ENCODE results near the gene SP4. TPM values are rescaled to one million over a fixed set of nuclear protein-coding genes. Genes with fewer than 3 reads are reported as not detected.
"Not testable (repeated sequence)": the region's sequence is repeated elsewhere in the genome, so short reads cannot be mapped to it uniquely, and the experiment has no call there.

The SP4 gene
- polyA plus RNA-seq, 3 donors = 12.4 to 13.4 (median 13.1) TPM

GRCh38 chr7:21508538-21508937 is 80.7 kb downstream of the SP4 start:
- no peak for DNase-seq

DNA sequence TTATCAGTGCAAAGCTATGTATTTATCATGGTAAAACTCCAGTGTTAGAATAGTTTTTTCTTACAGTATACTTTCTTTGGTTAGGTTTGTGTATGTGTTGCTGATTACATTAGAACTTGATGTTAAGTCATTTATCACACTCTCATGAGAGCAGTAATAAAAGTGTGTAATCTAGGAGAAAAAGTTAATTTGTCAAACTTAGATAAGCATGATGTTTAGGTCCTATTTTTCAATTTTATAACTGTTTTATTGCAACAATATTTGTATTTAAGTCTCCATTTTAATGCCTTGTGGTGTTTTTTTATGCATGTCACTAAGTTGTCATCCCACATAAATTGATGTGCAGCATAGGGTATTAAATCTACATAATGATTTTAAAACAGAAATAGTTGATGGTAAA is 86.2 kb downstream of the SP4 start:
- peak; percentile 22 for DNase-seq

- DNase-seq = no peak
These were observed 96.8 kb downstream of the SP4 start for GRCh38 chr7:21524680-21525079.

DNA sequence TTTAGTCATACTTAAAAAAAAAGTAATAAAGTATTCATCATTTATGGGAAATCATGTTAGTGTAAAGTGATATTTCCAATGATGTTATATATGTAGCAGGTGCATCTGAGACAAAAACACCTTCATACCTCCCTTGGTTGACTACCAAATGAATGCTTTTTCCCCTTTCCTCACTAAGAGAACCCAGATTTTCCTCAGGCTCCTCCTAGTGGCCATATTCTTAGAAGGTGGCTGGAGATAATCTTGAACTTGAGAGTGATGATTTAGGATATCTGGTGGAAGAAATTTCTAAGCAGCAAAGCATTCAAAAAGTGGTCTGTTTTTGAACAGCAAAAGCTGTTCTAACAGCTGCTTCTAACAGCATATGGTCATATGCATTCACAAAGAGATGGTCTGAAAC is 98.1 kb downstream of the SP4 start:
- DNase-seq = no peak

DNA sequence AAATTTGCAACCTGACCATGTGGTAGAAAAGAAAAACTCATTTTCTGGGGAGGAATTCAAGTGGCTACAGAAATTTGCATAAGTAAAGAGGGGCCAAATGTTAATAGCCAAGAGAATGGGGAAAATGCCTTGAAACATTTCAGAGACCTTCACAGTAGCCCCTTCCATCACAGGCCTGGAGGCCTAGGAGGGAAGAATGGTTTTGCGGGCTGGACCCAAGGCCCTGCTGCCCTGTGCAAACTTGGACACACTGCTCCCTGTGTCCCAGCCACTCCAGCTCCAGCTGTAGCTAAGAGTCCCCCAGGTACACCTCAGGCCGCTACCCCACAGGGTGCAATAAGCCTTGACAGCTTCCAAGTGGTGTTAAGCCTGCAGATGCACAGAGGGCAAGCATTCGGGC is 98.6 kb downstream of the SP4 start:
- DNase-seq = no peak

DNA sequence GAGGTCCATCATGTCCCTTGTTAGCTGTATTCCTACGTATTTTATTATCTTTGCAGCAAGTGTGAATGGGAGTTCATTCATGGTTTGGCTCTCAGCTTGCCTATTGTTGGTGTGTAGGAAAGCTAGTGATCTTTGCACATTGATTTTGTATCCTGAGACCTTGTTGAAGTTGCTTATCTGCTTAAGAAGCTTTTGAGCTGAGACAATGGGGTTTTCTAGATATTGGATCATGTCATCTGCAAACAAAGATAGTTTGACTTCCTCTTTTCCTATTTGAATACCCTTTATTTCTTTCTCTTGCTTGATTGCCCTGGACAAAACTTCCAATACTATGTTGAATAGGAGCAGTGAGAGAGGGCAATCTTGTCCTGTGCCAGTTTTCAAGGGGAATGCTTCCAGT is 104.6 kb downstream of the SP4 start:
- not testable (repeated sequence) for DNase-seq

GRCh38 chr7:21533646-21534045 is 105.8 kb downstream of the SP4 start:
- not testable (repeated sequence) for DNase-seq

DNA sequence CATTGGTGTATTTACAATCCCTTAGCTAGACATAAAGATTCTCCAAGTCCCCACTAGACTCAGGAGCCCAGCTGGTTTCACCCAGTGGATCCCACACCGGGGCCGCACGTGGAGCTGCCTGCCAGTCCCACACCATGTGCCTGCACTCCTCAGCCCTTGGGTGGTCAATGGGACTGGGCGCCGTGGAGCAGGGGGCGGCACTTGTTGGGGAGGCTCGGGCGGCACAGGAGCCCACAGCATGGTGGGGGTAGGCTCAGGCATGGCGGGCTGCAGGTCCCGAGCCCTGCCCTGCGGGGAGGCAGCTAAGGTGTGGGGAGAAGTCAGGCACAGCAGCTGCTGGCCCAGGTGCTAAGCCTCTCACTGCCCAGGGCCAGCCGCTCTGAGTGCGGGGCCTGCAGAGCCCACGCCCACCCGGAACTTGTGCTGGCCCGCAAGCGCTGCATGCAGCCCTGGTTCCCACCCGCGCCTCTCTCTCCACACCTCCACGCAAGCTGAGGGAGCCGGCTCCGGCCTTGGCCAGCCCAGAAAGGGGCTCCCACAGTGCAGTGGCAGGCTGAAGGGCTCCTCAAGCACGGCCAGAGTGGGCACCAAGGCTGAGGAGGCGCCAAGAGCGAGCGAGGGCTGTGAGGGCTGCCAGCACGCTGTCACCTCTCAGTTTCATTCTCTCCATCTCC is 108.7 kb downstream of the SP4 start:
- not testable (repeated sequence) for DNase-seq

DNA sequence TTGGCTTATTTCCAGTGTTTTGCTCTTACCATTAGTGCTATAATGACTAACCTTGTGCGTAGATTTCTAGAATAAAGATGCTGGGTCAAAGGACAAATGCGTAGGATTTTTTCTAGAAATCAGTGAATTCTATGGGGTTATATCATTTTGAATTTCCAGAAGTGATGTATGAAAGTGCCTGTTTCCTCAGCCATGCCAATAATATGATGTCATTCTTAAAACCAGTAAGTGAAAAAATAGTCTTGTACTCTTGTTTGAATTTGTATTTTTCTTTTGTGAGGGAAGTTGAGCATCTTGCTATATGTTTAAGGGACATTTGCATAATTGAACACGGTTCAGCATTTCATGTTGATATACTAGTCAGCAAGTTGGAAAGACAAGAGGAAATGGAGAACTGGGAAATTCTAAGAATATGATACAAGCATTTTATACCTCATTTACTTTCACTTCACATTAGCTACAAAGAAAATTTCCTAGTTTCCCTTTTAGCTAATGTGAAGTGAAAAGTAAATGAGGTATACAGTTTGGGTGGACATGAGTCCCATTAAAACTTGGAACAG is 111.1 kb downstream of the SP4 start:
- no peak for DNase-seq

- no peak for DNase-seq
These were observed 115.1 kb downstream of the SP4 start, which contains the start of gene DNAH11 for GRCh38 chr7:21542891-21543527. DNAH11 (plus strand) TSS chr7:21543039; CDS start chr7:21543246, 207 bp downstream.

GRCh38 chr7:21543528-21544302 is 115.8 kb downstream of the SP4 start:
- DNase-seq = no peak

DNA sequence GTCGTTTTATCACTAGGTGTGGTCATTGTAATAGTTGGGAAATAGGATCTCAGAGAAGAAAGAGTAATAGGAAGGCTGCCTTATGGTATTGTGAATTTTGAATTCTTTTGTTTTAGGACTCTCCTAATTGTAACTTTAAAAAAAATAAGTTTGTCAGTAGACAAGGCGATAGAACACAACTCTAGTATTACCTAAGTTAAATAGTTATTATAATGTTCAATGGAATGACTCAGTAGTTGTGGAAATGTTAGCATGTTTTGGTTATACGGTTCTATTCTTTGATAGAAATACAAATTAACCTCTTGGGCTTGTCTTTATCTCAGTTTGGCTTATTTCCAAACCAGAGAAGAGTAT is 116.4 kb downstream of the SP4 start:
- DNase-seq = no peak

DNA sequence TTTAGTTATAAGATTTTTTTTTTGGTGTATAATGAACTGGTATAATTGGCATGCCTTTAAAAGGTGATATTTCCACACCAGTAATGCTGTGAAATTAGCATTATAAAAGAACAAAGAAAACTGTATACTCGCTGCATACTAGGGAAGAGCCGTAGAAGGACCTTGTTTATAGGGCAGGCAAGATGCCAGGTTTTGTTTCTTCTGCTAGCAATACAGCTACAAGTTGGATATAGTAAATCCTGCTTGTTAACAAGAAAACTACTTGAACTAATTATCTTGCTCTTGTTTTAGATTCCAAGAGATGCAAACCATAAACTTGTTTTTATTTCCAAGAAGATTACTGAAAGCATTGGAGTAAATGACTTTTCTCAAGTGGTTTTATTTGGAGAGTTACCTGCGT is 116.8 kb downstream of the SP4 start:
- no peak for DNase-seq

- DNase-seq = no peak
These were observed 119.6 kb downstream of the SP4 start for GRCh38 chr7:21547501-21547900.

DNA sequence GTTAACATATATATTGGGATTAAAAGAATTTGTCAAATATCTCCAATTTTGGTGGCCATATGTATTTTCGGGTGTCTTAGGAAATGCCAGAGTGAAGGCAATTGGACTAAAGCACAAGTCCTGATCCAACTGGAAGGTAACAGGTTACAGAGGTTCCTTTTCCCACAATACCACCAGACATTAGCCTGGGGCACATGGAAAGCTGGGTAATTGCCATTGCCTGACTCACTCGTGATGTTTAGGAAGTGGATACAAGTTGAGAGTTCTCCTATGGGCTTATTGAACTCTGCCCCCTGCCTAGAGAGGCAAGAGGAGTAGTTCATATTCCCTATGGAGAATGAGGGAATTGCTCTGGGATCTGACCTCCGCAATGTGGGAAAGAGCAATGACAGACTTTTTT is 120.6 kb downstream of the SP4 start:
- no peak for DNase-seq

GRCh38 chr7:21550076-21550475 is 122.2 kb downstream of the SP4 start:
- DNase-seq = no peak

GRCh38 chr7:21550821-21551531 is 123.1 kb downstream of the SP4 start:
- DNase-seq = no peak

DNA sequence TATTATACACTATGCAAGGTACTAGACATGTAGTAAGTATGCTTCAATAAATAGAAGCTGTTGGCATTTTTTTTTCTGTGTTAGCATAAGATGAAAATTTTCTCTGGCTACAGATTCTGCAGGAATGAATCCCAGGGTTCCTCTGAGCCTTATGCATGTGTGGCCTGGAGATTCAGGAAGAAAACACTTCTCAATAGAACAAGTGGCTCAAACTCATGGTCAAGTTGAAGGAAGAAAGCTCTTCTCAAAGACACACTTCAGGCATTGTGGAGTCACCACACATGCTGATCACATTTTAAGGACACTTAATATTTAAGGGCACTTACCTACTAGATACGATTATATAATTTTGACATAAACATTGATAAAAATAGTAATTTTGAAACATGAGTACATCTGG is 134.5 kb downstream of the SP4 start:
- DNase-seq = no peak
